GM15510 (cell line): ENCODE results near the gene KANSL1.

ENCODE experiments used
- POLR2A ChIP-seq: IDR thresholded peaks from 3 replicates; pipeline ENCODE4 v1.6.1; 2011; ENCODE audit warnings: borderline replicate concordance; ENCODE audit not compliant: insufficient read length; ENCODE audit errors: extremely low read depth

KANSL1 gene

GRCh38 chr17:45990886-45991285 is 202.3 kb downstream of the KANSL1 start:
- TF ChIP-seq POLR2A = no peak

- TF ChIP-seq POLR2A = no peak
Measured at GRCh38 chr17:45989759-45990158, 203.5 kb downstream of the KANSL1 start.

- no peak for TF ChIP-seq POLR2A
Measured at GRCh38 chr17:45987706-45988105, 205.5 kb downstream of the KANSL1 start.

GRCh38 chr17:45986056-45986455 is 207.2 kb downstream of the KANSL1 start:
- no peak for TF ChIP-seq POLR2A

GRCh38 chr17:45985447-45985846 is 207.8 kb downstream of the KANSL1 start:
- no peak for TF ChIP-seq POLR2A

- TF ChIP-seq POLR2A = no peak
Measured at GRCh38 chr17:45984368-45984767, 208.9 kb downstream of the KANSL1 start.

GRCh38 chr17:45983614-45984310 is 209.5 kb downstream of the KANSL1 start:
- TF ChIP-seq POLR2A = no peak

- no peak for TF ChIP-seq POLR2A
Measured at GRCh38 chr17:45982791-45983613, 210.2 kb downstream of the KANSL1 start.

- TF ChIP-seq POLR2A = no peak
Measured at GRCh38 chr17:45981306-45981705, 211.9 kb downstream of the KANSL1 start.

- no peak for TF ChIP-seq POLR2A
Measured at GRCh38 chr17:45980855-45981254, 212.4 kb downstream of the KANSL1 start.
